Measurements from ENCODE around the gene CLN6. TPM values are rescaled to one million over a fixed set of nuclear protein-coding genes. Genes with fewer than 3 reads are reported as not detected.

Gene CLN6
- total RNA-seq, 3 donors from 2014 or later (not counting 1 experiment from before 2014, with no cell fraction given), result 14.9 to 19.0 (median 15.5) TPM

- Histone ChIP-seq H3K4me1 (ENCODE audit: control insufficient read depth, insufficient read depth, low read length) (peaks cover 33% of the 10 kb centered on the region), H3K27ac (ENCODE audit: low read length) (peak within 1 kb of the TSS; percentile 89), H3K27me3 (ENCODE audit: control insufficient read depth, insufficient read depth, low read length) (no peaks in the 10 kb centered on the region), H3K9me3 (ENCODE audit: control insufficient read depth, insufficient read depth, low read length) (no peaks in the 10 kb centered on the region), H3K4me3 (ENCODE audit: low read length) (peak within 1 kb of the TSS; percentile 72), H3K36me3 (ENCODE audit: control insufficient read depth, insufficient read depth, low read length) (no peaks in the 10 kb centered on the region)
- H3K27ac Mint-ChIP-seq, result peak within 1 kb of the TSS; percentile 96 to 98
- TF ChIP-seq CTCF (IDR thresholded peaks at IDR 0.05), result no peak
- H3K36me3 Mint-ChIP-seq, result no peaks in the 10 kb centered on the region
- DNase-seq (peak; percentile 89 to 95), ATAC-seq (peak; percentile 79 to 93 (median 82))
- H3K27me3 Mint-ChIP-seq (ENCODE audit: low read depth in 2 of 2), result no peaks in the 10 kb centered on the region
- intact Hi-C loops (cut with micrococcal nuclease), result loop anchor here (1.0 to 5.0 kb wide), 2 partner anchors 48 to 435 kb away; partner anchors contain the start of genes CLN6 and RNU6-1
- under 1% methylated on average over 85 of the region's 85 CpGs for WGBS (ENCODE audit: insufficient coverage)
- H3K4me1 Mint-ChIP-seq, result peaks cover 51% of the 10 kb centered on the region in 2 donors
- peak within 1 kb of the TSS; percentile 94 for H3K4me3 Mint-ChIP-seq
- H3K9me3 Mint-ChIP-seq, result no peaks in the 10 kb centered on the region
Measured at GRCh38 chr15:68277603-68278344, 48.2 kb upstream of the CLN6 start, which contains the start of gene FEM1B. Gene FEM1B (plus strand): TSS chr15:68277745. CDS start chr15:68278418, 673 bp downstream.

- peak overlapping the region; percentile 94 for H3K4me3 Mint-ChIP-seq
- H3K27ac Mint-ChIP-seq, result peak overlapping the region; percentile 96 to 98
- DNase-seq (no peak), ATAC-seq (peak in 2 of 3 donors; percentile 1 to 3)
- TF ChIP-seq CTCF (IDR thresholded peaks at IDR 0.05), result no peak
- Histone ChIP-seq H3K27me3 (ENCODE audit: control insufficient read depth, insufficient read depth, low read length) (no peaks in the 10 kb centered on the region), H3K27ac (ENCODE audit: low read length) (peak overlapping the region; percentile 89), H3K4me3 (ENCODE audit: low read length) (peak overlapping the region; percentile 72), H3K36me3 (ENCODE audit: control insufficient read depth, insufficient read depth, low read length) (no peaks in the 10 kb centered on the region), H3K4me1 (ENCODE audit: control insufficient read depth, insufficient read depth, low read length) (peaks cover 33% of the 10 kb centered on the region), H3K9me3 (ENCODE audit: control insufficient read depth, insufficient read depth, low read length) (no peaks in the 10 kb centered on the region)
- H3K27me3 Mint-ChIP-seq (ENCODE audit: low read depth in 2 of 2), result no peaks in the 10 kb centered on the region
- WGBS (ENCODE audit: insufficient coverage), result 1% methylated on average over 25 of the region's 25 CpGs
- intact Hi-C loops (cut with micrococcal nuclease), result loop anchor here (5.0 kb wide), 1 partner anchor 435 kb away; the partner anchor contains the start of gene RNU6-1
- H3K9me3 Mint-ChIP-seq, result no peaks in the 10 kb centered on the region
- H3K36me3 Mint-ChIP-seq, result no peaks in the 10 kb centered on the region
- peaks cover 48% of the 10 kb centered on the region in 2 donors for H3K4me1 Mint-ChIP-seq
Measured at GRCh38 chr15:68277131-68277602, 47.6 kb upstream of the CLN6 start.

GRCh38 chr15:68276668-68277067 is 47.1 kb upstream of the CLN6 start:
- Histone ChIP-seq H3K4me3 (ENCODE audit: low read length) (peak overlapping the region; percentile 72), H3K36me3 (ENCODE audit: control insufficient read depth, insufficient read depth, low read length) (no peaks in the 10 kb centered on the region), H3K4me1 (ENCODE audit: control insufficient read depth, insufficient read depth, low read length) (peaks cover 28% of the 10 kb centered on the region), H3K27ac (ENCODE audit: low read length) (peak overlapping the region; percentile 89), H3K9me3 (ENCODE audit: control insufficient read depth, insufficient read depth, low read length) (no peaks in the 10 kb centered on the region), H3K27me3 (ENCODE audit: control insufficient read depth, insufficient read depth, low read length) (no peaks in the 10 kb centered on the region)
- intact Hi-C loops (cut with micrococcal nuclease), result loop anchor here (5.0 kb wide), 1 partner anchor 434 kb away; the partner anchor contains the start of gene RNU6-1
- Mint-ChIP-seq H3K27me3 (ENCODE audit: low read depth in 2 of 2) (no peaks in the 10 kb centered on the region), H3K27ac (peak overlapping the region; percentile 96 to 98), H3K9me3 (no peaks in the 10 kb centered on the region), H3K4me3 (peak overlapping the region; percentile 94), H3K36me3 (no peaks in the 10 kb centered on the region), H3K4me1 (peaks cover 43% of the 10 kb centered on the region in 2 donors)
- 62% methylated on average over 3 of the region's 3 CpGs for WGBS (ENCODE audit: insufficient coverage)
- TF ChIP-seq CTCF (IDR thresholded peaks at IDR 0.05), result no peak
- no peak for ATAC-seq
- DNase-seq, result no peak

Data from natural killer cell (primary cell).